ENCODE results near the gene SCN5A. TPM values are rescaled to one million over a fixed set of nuclear protein-coding genes. Genes with fewer than 3 reads are reported as not detected.

SCN5A gene
- total and polyA plus RNA-seq, 4 donors: 0.01 to 0.14 TPM; not detected in 2

DNA sequence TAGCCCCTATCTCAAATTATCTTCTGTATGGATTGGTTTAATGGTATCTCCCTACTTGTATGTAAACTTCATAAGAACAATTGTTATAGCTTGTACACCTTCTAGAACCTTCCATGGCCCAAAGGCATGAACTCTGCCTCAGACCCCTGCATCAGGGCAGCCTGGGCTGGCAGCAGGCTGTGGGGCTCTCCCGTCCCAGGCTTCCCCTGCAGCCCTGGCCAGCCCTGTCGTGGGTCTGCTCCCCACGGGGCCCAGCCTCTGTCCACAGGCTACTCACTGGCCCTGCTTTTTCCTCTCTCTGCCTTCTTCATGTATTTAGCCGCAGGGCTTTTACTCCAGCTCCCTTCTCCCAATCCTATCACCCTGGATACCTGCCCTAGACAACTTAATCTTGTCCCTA is 4.4 kb downstream of the SCN5A start:
- no peak overlapping the region for H3K27ac ChIP-seq (ENCODE audit: low read depth in 1 of 2, low read length in 2 of 2)
- WGBS: 78% methylated on average over 4 of the region's 4 CpGs
- no peaks in the 10 kb centered on the region for H3K36me3 ChIP-seq (ENCODE audit: control insufficient read depth in 4 of 4, insufficient read depth in 3 of 4, low read depth in 1 of 4, low read length in 3 of 4)
- H3K4me3 ChIP-seq (ENCODE audit: low read depth in 1 of 3, low read length in 3 of 3): no peak overlapping the region
- no peaks in the 10 kb centered on the region for H3K9me3 ChIP-seq (ENCODE audit: control insufficient read depth in 4 of 4, low read length in 3 of 4)
- peaks cover 0 to 23% (median 8%) of the 10 kb centered on the region in 4 donors for H3K27me3 ChIP-seq (ENCODE audit: control insufficient read depth in 4 of 4, insufficient read depth in 4 of 4, low read length in 3 of 4)
- TF ChIP-seq EGR1 (IDR thresholded peaks at IDR 0.05; ENCODE audit: low read depth in 2 of 2) (no peak), RAD21 (IDR thresholded peaks at IDR 0.05) (no peak), SP1 (IDR thresholded peaks at IDR 0.05) (no peak), GABPA (IDR thresholded peaks at IDR 0.05 in 1 of 2, conservative IDR thresholded peaks at IDR 0.05 in 1 of 2) (no peak), JUND (IDR thresholded peaks at IDR 0.05) (no peak), FOXA2 (IDR thresholded peaks at IDR 0.05) (no peak), FOXA1 (IDR thresholded peaks at IDR 0.05) (no peak), HNF4G (IDR thresholded peaks at IDR 0.05) (no peak), YY1 (IDR thresholded peaks at IDR 0.05) (no peak), TAF1 (conservative IDR thresholded peaks at IDR 0.05) (no peak), HNF4A (conservative IDR thresholded peaks at IDR 0.05) (no peak)
- TF ChIP-seq, protein P1, sequence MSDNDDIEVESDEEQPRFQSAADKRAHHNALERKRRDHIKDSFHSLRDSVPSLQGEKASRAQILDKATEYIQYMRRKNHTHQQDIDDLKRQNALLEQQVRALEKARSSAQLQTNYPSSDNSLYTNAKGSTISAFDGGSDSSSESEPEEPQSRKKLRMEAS (IDR thresholded peaks at IDR 0.05): no peak
- TF ChIP-seq, protein P2, sequence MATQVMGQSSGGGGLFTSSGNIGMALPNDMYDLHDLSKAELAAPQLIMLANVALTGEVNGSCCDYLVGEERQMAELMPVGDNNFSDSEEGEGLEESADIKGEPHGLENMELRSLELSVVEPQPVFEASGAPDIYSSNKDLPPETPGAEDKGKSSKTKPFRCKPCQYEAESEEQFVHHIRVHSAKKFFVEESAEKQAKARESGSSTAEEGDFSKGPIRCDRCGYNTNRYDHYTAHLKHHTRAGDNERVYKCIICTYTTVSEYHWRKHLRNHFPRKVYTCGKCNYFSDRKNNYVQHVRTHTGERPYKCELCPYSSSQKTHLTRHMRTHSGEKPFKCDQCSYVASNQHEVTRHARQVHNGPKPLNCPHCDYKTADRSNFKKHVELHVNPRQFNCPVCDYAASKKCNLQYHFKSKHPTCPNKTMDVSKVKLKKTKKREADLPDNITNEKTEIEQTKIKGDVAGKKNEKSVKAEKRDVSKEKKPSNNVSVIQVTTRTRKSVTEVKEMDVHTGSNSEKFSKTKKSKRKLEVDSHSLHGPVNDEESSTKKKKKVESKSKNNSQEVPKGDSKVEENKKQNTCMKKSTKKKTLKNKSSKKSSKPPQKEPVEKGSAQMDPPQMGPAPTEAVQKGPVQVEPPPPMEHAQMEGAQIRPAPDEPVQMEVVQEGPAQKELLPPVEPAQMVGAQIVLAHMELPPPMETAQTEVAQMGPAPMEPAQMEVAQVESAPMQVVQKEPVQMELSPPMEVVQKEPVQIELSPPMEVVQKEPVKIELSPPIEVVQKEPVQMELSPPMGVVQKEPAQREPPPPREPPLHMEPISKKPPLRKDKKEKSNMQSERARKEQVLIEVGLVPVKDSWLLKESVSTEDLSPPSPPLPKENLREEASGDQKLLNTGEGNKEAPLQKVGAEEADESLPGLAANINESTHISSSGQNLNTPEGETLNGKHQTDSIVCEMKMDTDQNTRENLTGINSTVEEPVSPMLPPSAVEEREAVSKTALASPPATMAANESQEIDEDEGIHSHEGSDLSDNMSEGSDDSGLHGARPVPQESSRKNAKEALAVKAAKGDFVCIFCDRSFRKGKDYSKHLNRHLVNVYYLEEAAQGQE (IDR thresholded peaks at IDR 0.05): no peak
- TF ChIP-seq, protein P3, sequence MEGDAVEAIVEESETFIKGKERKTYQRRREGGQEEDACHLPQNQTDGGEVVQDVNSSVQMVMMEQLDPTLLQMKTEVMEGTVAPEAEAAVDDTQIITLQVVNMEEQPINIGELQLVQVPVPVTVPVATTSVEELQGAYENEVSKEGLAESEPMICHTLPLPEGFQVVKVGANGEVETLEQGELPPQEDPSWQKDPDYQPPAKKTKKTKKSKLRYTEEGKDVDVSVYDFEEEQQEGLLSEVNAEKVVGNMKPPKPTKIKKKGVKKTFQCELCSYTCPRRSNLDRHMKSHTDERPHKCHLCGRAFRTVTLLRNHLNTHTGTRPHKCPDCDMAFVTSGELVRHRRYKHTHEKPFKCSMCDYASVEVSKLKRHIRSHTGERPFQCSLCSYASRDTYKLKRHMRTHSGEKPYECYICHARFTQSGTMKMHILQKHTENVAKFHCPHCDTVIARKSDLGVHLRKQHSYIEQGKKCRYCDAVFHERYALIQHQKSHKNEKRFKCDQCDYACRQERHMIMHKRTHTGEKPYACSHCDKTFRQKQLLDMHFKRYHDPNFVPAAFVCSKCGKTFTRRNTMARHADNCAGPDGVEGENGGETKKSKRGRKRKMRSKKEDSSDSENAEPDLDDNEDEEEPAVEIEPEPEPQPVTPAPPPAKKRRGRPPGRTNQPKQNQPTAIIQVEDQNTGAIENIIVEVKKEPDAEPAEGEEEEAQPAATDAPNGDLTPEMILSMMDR (IDR thresholded peaks at IDR 0.05; ENCODE audit: low read depth, low read length, missing input control): no peak
- TF ChIP-seq, protein P4, sequence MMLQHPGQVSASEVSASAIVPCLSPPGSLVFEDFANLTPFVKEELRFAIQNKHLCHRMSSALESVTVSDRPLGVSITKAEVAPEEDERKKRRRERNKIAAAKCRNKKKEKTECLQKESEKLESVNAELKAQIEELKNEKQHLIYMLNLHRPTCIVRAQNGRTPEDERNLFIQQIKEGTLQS (IDR thresholded peaks at IDR 0.05): no peak
- TF ChIP-seq, protein P5, sequence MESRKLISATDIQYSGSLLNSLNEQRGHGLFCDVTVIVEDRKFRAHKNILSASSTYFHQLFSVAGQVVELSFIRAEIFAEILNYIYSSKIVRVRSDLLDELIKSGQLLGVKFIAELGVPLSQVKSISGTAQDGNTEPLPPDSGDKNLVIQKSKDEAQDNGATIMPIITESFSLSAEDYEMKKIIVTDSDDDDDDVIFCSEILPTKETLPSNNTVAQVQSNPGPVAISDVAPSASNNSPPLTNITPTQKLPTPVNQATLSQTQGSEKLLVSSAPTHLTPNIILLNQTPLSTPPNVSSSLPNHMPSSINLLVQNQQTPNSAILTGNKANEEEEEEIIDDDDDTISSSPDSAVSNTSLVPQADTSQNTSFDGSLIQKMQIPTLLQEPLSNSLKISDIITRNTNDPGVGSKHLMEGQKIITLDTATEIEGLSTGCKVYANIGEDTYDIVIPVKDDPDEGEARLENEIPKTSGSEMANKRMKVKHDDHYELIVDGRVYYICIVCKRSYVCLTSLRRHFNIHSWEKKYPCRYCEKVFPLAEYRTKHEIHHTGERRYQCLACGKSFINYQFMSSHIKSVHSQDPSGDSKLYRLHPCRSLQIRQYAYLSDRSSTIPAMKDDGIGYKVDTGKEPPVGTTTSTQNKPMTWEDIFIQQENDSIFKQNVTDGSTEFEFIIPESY (IDR thresholded peaks at IDR 0.05): no peak
- H3K4me1 ChIP-seq (ENCODE audit: control insufficient read depth in 4 of 4, insufficient read depth in 4 of 4, low read length in 3 of 4): peaks cover 6 to 13% (median 9%) of the 10 kb centered on the region in 4 donors
- DNase-seq (ENCODE audit: low spot score): peak; percentile 20
- no peak overlapping the region for H3K9ac ChIP-seq (ENCODE audit: low read depth in 1 of 2, low read length in 2 of 2)

DNA sequence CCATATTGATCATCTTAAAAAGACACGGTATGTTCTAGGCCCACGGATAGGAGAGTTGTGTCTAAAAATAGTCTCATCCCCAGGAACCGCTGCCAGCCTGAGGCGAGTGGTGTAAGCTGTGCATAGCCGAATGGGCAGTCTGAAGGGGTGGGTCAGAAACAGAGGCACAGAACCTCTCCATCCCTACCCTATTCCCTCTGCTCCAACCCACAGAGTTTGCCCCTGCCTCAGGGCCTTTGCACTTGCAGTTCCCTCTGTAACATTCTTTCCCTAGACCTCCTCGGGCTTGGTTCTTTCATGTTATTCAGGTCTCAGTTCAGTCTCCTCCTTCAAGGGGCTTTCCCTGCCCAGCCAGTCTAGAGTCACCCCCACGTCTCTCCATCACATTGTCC is 4.8 kb downstream of the SCN5A start:
- WGBS: 89% methylated on average over 7 of the region's 7 CpGs
- Histone ChIP-seq H3K9ac (ENCODE audit: low read depth in 1 of 2, low read length in 2 of 2) (no peak overlapping the region), H3K27ac (ENCODE audit: low read depth in 1 of 2, low read length in 2 of 2) (no peak overlapping the region), H3K36me3 (ENCODE audit: control insufficient read depth in 4 of 4, insufficient read depth in 3 of 4, low read depth in 1 of 4, low read length in 3 of 4) (no peaks in the 10 kb centered on the region), H3K4me3 (ENCODE audit: low read depth in 1 of 3, low read length in 3 of 3) (no peak overlapping the region), H3K27me3 (ENCODE audit: control insufficient read depth in 4 of 4, insufficient read depth in 4 of 4, low read length in 3 of 4) (peaks cover 0 to 23% (median 8%) of the 10 kb centered on the region in 4 donors), H3K4me1 (ENCODE audit: control insufficient read depth in 4 of 4, insufficient read depth in 4 of 4, low read length in 3 of 4) (peaks cover 5 to 9% (median 6%) of the 10 kb centered on the region in 4 donors), H3K9me3 (ENCODE audit: control insufficient read depth in 4 of 4, low read length in 3 of 4) (no peaks in the 10 kb centered on the region)
- peak; percentile 12 for DNase-seq (ENCODE audit: low spot score)
- TF ChIP-seq, protein P1 (IDR thresholded peaks at IDR 0.05): no peak
- TF ChIP-seq JUND (IDR thresholded peaks at IDR 0.05): no peak
- TF ChIP-seq YY1 (IDR thresholded peaks at IDR 0.05): no peak
- TF ChIP-seq, protein P2 (IDR thresholded peaks at IDR 0.05): no peak
- TF ChIP-seq RXRA (IDR thresholded peaks at IDR 0.05): no peak
- no peak for TF ChIP-seq FOXA1 (IDR thresholded peaks at IDR 0.05)
- no peak for TF ChIP-seq HNF4G (IDR thresholded peaks at IDR 0.05)
- no peak for TF ChIP-seq GABPA (IDR thresholded peaks at IDR 0.05 in 1 of 2, conservative IDR thresholded peaks at IDR 0.05 in 1 of 2)
- TF ChIP-seq, protein P4 (IDR thresholded peaks at IDR 0.05): no peak
- TF ChIP-seq, protein P5 (IDR thresholded peaks at IDR 0.05): no peak

All from liver (tissue), 9 donors.